Measurements from ENCODE around the gene CLIP1.

GRCh38 chr12:122382919-122383350 is 39.5 kb downstream of the CLIP1 start:
- no peak for TF ChIP-seq YY1 (IDR thresholded peaks at IDR 0.05; ENCODE audit: low read depth)
- TF ChIP-seq, protein P1, sequence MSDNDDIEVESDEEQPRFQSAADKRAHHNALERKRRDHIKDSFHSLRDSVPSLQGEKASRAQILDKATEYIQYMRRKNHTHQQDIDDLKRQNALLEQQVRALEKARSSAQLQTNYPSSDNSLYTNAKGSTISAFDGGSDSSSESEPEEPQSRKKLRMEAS (IDR thresholded peaks at IDR 0.05): no peak
- TF ChIP-seq TAF1 (IDR thresholded peaks at IDR 0.05; ENCODE audit: low read depth): no peak
- TF ChIP-seq RAD21 (IDR thresholded peaks at IDR 0.05; ENCODE audit: low read depth): no peak
- TF ChIP-seq FOXM1 (IDR thresholded peaks at IDR 0.05; ENCODE audit: borderline replicate concordance, low read depth): no peak
